GM19023 (cell line): ENCODE results near the gene CDC14B.
"Not testable (repeated sequence)": the region's sequence is repeated elsewhere in the genome, so short reads cannot be mapped to it uniquely, and the experiment has no call there.

Source experiments
- ATAC-seq: cut with Tn5 transposase; IDR thresholded peaks from one replicate; pipeline ENCODE4 v1.9.1; 2021; ENCODE audit warnings: mild to moderate bottlenecking, moderate library complexity; ENCODE audit not compliant: unreplicated experiment

CDC14B gene

GRCh38 chr9:96596601-96597111 lies 23.0 kb downstream of the CDC14B start:
- ATAC-seq = no peak

GRCh38 chr9:96587338-96588315 lies 32.0 kb downstream of the CDC14B start:
- no peak for ATAC-seq

- no peak for ATAC-seq
Observed at GRCh38 chr9:96585426-96585825, 34.2 kb downstream of the CDC14B start.

- not testable (repeated sequence) for ATAC-seq
Observed at GRCh38 chr9:96582199-96582598, 37.4 kb downstream of the CDC14B start.

GRCh38 chr9:96581786-96582185 lies 37.9 kb downstream of the CDC14B start:
- no peak for ATAC-seq

GRCh38 chr9:96581301-96581700 lies 38.3 kb downstream of the CDC14B start:
- ATAC-seq = no peak

GRCh38 chr9:96574931-96575351 lies 44.7 kb downstream of the CDC14B start:
- ATAC-seq = no peak

GRCh38 chr9:96574455-96574854 lies 45.2 kb downstream of the CDC14B start:
- ATAC-seq = no peak

- ATAC-seq = peak; percentile 49
Observed at GRCh38 chr9:96567203-96567700, 52.4 kb downstream of the CDC14B start.

GRCh38 chr9:96566498-96567202 lies 53.0 kb downstream of the CDC14B start:
- peak; percentile 86 for ATAC-seq

GRCh38 chr9:96565671-96566497 lies 53.8 kb downstream of the CDC14B start:
- ATAC-seq = no peak

- ATAC-seq = no peak
Observed at GRCh38 chr9:96564217-96564616, 55.4 kb downstream of the CDC14B start.

- ATAC-seq = no peak
Observed at GRCh38 chr9:96559339-96559943, 60.2 kb downstream of the CDC14B start.

- no peak for ATAC-seq
Observed at GRCh38 chr9:96557921-96558320, 61.7 kb downstream of the CDC14B start.

- ATAC-seq = no peak
Observed at GRCh38 chr9:96556701-96557461, 62.8 kb downstream of the CDC14B start.

GRCh38 chr9:96555567-96556386 lies 63.9 kb downstream of the CDC14B start:
- ATAC-seq = no peak

GRCh38 chr9:96554801-96555566 lies 64.7 kb downstream of the CDC14B start:
- ATAC-seq = no peak

- no peak for ATAC-seq
Observed at GRCh38 chr9:96554326-96554725, 65.3 kb downstream of the CDC14B start.
